Activated T-helper 1 cell treated with anti-CD3 and anti-CD28 coated beads, Interleukin-12 subunit alpha, Interleukin-12 subunit beta, Interleukin-2, Interleukin-4 antibody, amounts not matched to agents 30 ng/mL and 10 ng/mL and 1 ng/mL, durations not matched to agents 14 hours and 24 hours and 36 hours (primary cell): ENCODE data around the gene TRIM49D2. TPM values are rescaled to one million over a fixed set of nuclear protein-coding genes. Genes with fewer than 3 reads are reported as not detected.
"Not testable (repeated sequence)": the region's sequence is repeated elsewhere in the genome, so short reads cannot be mapped to it uniquely, and the experiment has no call there.

ENCODE experiments used
- DNase-seq: peaks from one replicate; pipeline ENCODE4 v3.0.0; 2021; ENCODE audit warnings: low spot score
- H3K27ac Mint-ChIP-seq: one replicate; pipeline ENCODE4 v1.8.0; 2021; ENCODE audit warnings: mild to moderate bottlenecking, mixed read lengths
- H3K27me3 Mint-ChIP-seq: one replicate; pipeline ENCODE4 v1.8.0; 2022; ENCODE audit warnings: mild to moderate bottlenecking, moderate library complexity, mixed read lengths; ENCODE audit not compliant: insufficient read depth
- H3K36me3 Mint-ChIP-seq: one replicate; pipeline ENCODE4 v1.8.0; 2021; ENCODE audit warnings: low read depth, mixed read lengths
- H3K4me1 Mint-ChIP-seq: one replicate; pipeline ENCODE4 v1.8.0; 2021; ENCODE audit warnings: low read depth, mixed read lengths
- H3K4me3 Mint-ChIP-seq: one replicate; pipeline ENCODE4 v1.8.0; 2021; ENCODE audit warnings: mild to moderate bottlenecking, moderate library complexity, mixed read lengths
- H3K9me3 Mint-ChIP-seq: one replicate; pipeline ENCODE4 v1.8.0; 2021; ENCODE audit warnings: mixed read lengths
- intact Hi-C: fragments of 100-400 bp; cut with micrococcal nuclease; formaldehyde crosslinking; loops from one replicate; pipeline ENCODE4 v1.15.1; 2024
- total RNA-seq: library from RNA; stranded (reverse); gene quantifications from 2 replicates; pipeline ENCODE4 v1.2.3, GENCODE V29; 2022

The TRIM49D2 gene
- total RNA-seq = not detected in 2 replicates

GRCh38 chr11:89923764-89924163 is at the start of gene TRIM49D2:
Gene TRIM49D2, plus strand, starts transcription at chr11:89924064. Its CDS starts 2,698 bp downstream, at chr11:89926762.
- DNase-seq, H3K27ac Mint-ChIP-seq, H3K4me1 Mint-ChIP-seq, H3K4me3 Mint-ChIP-seq, H3K27me3 Mint-ChIP-seq, H3K9me3 Mint-ChIP-seq, intact Hi-C loops, H3K36me3 Mint-ChIP-seq: not testable (repeated sequence)

GRCh38 chr11:89877511-89877910 is 46.4 kb upstream of the TRIM49D2 start:
- H3K36me3 Mint-ChIP-seq, H3K4me1 Mint-ChIP-seq, H3K27ac Mint-ChIP-seq, H3K4me3 Mint-ChIP-seq, H3K9me3 Mint-ChIP-seq, H3K27me3 Mint-ChIP-seq, DNase-seq, intact Hi-C loops: not testable (repeated sequence)

- intact Hi-C loops, H3K36me3 Mint-ChIP-seq, DNase-seq, H3K27ac Mint-ChIP-seq, H3K27me3 Mint-ChIP-seq, H3K9me3 Mint-ChIP-seq, H3K4me3 Mint-ChIP-seq, H3K4me1 Mint-ChIP-seq: not testable (repeated sequence)
Measured at GRCh38 chr11:89893245-89893644, 30.6 kb upstream of the TRIM49D2 start.

- H3K27ac Mint-ChIP-seq, H3K4me3 Mint-ChIP-seq, H3K27me3 Mint-ChIP-seq, H3K9me3 Mint-ChIP-seq, intact Hi-C loops, H3K4me1 Mint-ChIP-seq, H3K36me3 Mint-ChIP-seq, DNase-seq: not testable (repeated sequence)
Measured at GRCh38 chr11:89900809-89901208, 23.1 kb upstream of the TRIM49D2 start.

- Mint-ChIP-seq H3K4me3 (no peak within 1 kb of the TSS), H3K4me1 (no peaks in the 10 kb centered on the region), H3K27ac (no peak within 1 kb of the TSS), H3K36me3 (no peaks in the 10 kb centered on the region), H3K27me3 (no peaks in the 10 kb centered on the region), H3K9me3 (no peaks in the 10 kb centered on the region)
- DNase-seq = no peak
- intact Hi-C loops = no loop called here
Measured at GRCh38 chr11:89922195-89922660, 1.6 kb upstream of the TRIM49D2 start, which contains the start of gene TRIM49D1. Gene TRIM49D1, minus strand, starts transcription at chr11:89922245. Its CDS starts 4,535 bp downstream, at chr11:89917710.

- H3K27me3 Mint-ChIP-seq, H3K4me3 Mint-ChIP-seq, H3K36me3 Mint-ChIP-seq, H3K9me3 Mint-ChIP-seq, DNase-seq, H3K27ac Mint-ChIP-seq, H3K4me1 Mint-ChIP-seq, intact Hi-C loops: not testable (repeated sequence)
Measured at GRCh38 chr11:89960833-89961232, 37.0 kb downstream of the TRIM49D2 start.

GRCh38 chr11:89965737-89966136 is 41.9 kb downstream of the TRIM49D2 start, which contains the start of gene TRIM64:
Gene TRIM64, plus strand, starts transcription at chr11:89966037. Its CDS starts 2,467 bp downstream, at chr11:89968504.
- H3K9me3 Mint-ChIP-seq, DNase-seq, intact Hi-C loops, H3K4me3 Mint-ChIP-seq, H3K4me1 Mint-ChIP-seq, H3K36me3 Mint-ChIP-seq, H3K27ac Mint-ChIP-seq, H3K27me3 Mint-ChIP-seq: not testable (repeated sequence)

Other genes with a start within 250 kb of the TRIM49D2 start
- not detected in 2 replicates for gene TRIM77, start 213.8 kb upstream of the TRIM49D2 start, total RNA-seq
- gene TRIM49, start 115.5 kb upstream of the TRIM49D2 start, total RNA-seq = not detected in 2 replicates
- not detected in 2 replicates for gene TRIM64B, start 45.6 kb upstream of the TRIM49D2 start, total RNA-seq
- not detected in 2 replicates for gene TRIM49D1, start 1.8 kb upstream of the TRIM49D2 start, total RNA-seq
- not detected in 2 replicates for gene TRIM64, start 42.0 kb downstream of the TRIM49D2 start, total RNA-seq
- gene TRIM49C, start 107.0 kb downstream of the TRIM49D2 start, total RNA-seq = not detected in 2 replicates
- not detected in 2 replicates for gene UBTFL1, start 161.9 kb downstream of the TRIM49D2 start, total RNA-seq
- not detected in 2 replicates for gene NAALAD2, start 210.6 kb downstream of the TRIM49D2 start, total RNA-seq